Cardiac muscle cell (in vitro differentiated cells and primary cell): ENCODE measurements around the gene SLC25A42. TPM values are rescaled to one million over a fixed set of nuclear protein-coding genes. Genes with fewer than 3 reads are reported as not detected.

ENCODE experiments used
- DNase-seq, 2 donors: peaks; one replicate each; pipeline versions ENCODE4 v3.0.0 to v3.0.0-alpha.2; 2010 to 2017; ENCODE audit warnings: low read depth in 1 of 2, low spot score in 1 of 2
- H3K27ac ChIP-seq: fragments of 200-600 bp; sonication (generic); 2 replicates; pipeline ENCODE4 v1.5.1; 2016
- H3K27me3 ChIP-seq: fragments of 200-600 bp; sonication (generic); 2 replicates; pipeline ENCODE4 v1.6.0; 2016; ENCODE audit warnings: control low read depth
- H3K36me3 ChIP-seq: fragments of 200-600 bp; sonication (generic); 2 replicates; pipeline ENCODE4 v1.5.1; 2016; ENCODE audit warnings: control low read depth
- H3K4me1 ChIP-seq: fragments of 200-600 bp; sonication (generic); 2 replicates; pipeline ENCODE4 v1.8.1; 2017; ENCODE audit warnings: low read depth, mild to moderate bottlenecking, mixed run types
- H3K4me3 ChIP-seq: fragments of 200-600 bp; sonication (generic); 2 replicates; pipeline ENCODE4 v1.5.1; 2016; ENCODE audit warnings: mild to moderate bottlenecking
- H3K9me3 ChIP-seq: fragments of 200-600 bp; sonication (generic); 2 replicates; pipeline ENCODE4 v1.5.1; 2017; ENCODE audit warnings: low read depth, mild to moderate bottlenecking, control low read depth
- CTCF ChIP-seq: IDR thresholded peaks from 2 replicates; pipeline ENCODE4 v1.5.1; 2012; ENCODE audit warnings: low read depth, mild to moderate bottlenecking, low read length
- polyA plus RNA-seq: library from polyadenylated mRNA; unstranded; fragments of >200 nt; fragmentation: Nextera tagmentation; extraction: Ambion mirVana; gene quantifications from 2 replicates; pipeline ENCODE4 v1.2.1, GENCODE V29; 2016
- total RNA-seq: library from RNA; depleted of rRNA; stranded (reverse); fragments of >200 nt; gene quantifications from 2 replicates; pipeline ENCODE4 v1.2.3, GENCODE V29; 2016

The SLC25A42 gene
- total and polyA plus RNA-seq, 2 experiments from 2014 or later = 30.4 to 31.3 TPM

GRCh38 chr19:19160461-19161035 is 96.8 kb downstream of the SLC25A42 start:
- no peak for TF ChIP-seq CTCF
- H3K4me3 ChIP-seq = no peak overlapping the region
- H3K36me3 ChIP-seq = no peaks in the 10 kb centered on the region
- H3K27me3 ChIP-seq = no peaks in the 10 kb centered on the region
- no peaks in the 10 kb centered on the region for H3K4me1 ChIP-seq
- H3K9me3 ChIP-seq = no peaks in the 10 kb centered on the region
- no peak for DNase-seq
- H3K27ac ChIP-seq = no peak overlapping the region

GRCh38 chr19:19162495-19162894 is 98.7 kb downstream of the SLC25A42 start:
- Histone ChIP-seq H3K4me3 (no peak overlapping the region), H3K36me3 (no peaks in the 10 kb centered on the region), H3K27ac (no peak overlapping the region), H3K9me3 (no peaks in the 10 kb centered on the region), H3K27me3 (no peaks in the 10 kb centered on the region), H3K4me1 (no peaks in the 10 kb centered on the region)
- TF ChIP-seq CTCF = no peak
- no peak for DNase-seq

Other genes starting within 250 kb of the SLC25A42 start
- gene UPF1, start 232.0 kb upstream of the SLC25A42 start, total RNA-seq = 77.5 and 121 TPM in 2 replicates
- gene UPF1, start 232.0 kb upstream of the SLC25A42 start, polyA plus RNA-seq = 36.4 and 37.7 TPM in 2 replicates
- gene CERS1, start 167.8 kb upstream of the SLC25A42 start, total RNA-seq = 15.2 and 16.1 TPM in 2 replicates
- 29.3 and 30.9 TPM in 2 replicates for gene CERS1, start 167.8 kb upstream of the SLC25A42 start, polyA plus RNA-seq
- 306 and 478 TPM in 2 replicates for gene COPE, start 144.6 kb upstream of the SLC25A42 start, total RNA-seq
- 417 and 523 TPM in 2 replicates for gene COPE, start 144.6 kb upstream of the SLC25A42 start, polyA plus RNA-seq
- gene DDX49, start 144.3 kb upstream of the SLC25A42 start, total RNA-seq = 57.6 and 65.4 TPM in 2 replicates
- gene DDX49, start 144.3 kb upstream of the SLC25A42 start, polyA plus RNA-seq = 42.8 and 48.5 TPM in 2 replicates
- gene HOMER3, start 122.8 kb upstream of the SLC25A42 start, total RNA-seq = 55.8 and 62.7 TPM in 2 replicates
- 47.0 and 49.0 TPM in 2 replicates for gene HOMER3, start 122.8 kb upstream of the SLC25A42 start, polyA plus RNA-seq
- 90.1 and 126 TPM in 2 replicates for gene SUGP2, start 30.5 kb upstream of the SLC25A42 start, total RNA-seq
- 120 and 145 TPM in 2 replicates for gene SUGP2, start 30.5 kb upstream of the SLC25A42 start, polyA plus RNA-seq
- 34.6 and 42.2 TPM in 2 replicates for gene ARMC6, start 30.4 kb upstream of the SLC25A42 start, total RNA-seq
- gene ARMC6, start 30.4 kb upstream of the SLC25A42 start, polyA plus RNA-seq = 22.7 and 31.0 TPM in 2 replicates
- gene TMEM161A, start 74.5 kb downstream of the SLC25A42 start, total RNA-seq = 83.9 and 136 TPM in 2 replicates
- 121 and 157 TPM in 2 replicates for gene TMEM161A, start 74.5 kb downstream of the SLC25A42 start, polyA plus RNA-seq
- gene MEF2B, start 106.3 kb downstream of the SLC25A42 start, total RNA-seq = 0.18 TPM in 1 of 2 replicates, not detected in the other
- gene MEF2B, start 106.3 kb downstream of the SLC25A42 start, polyA plus RNA-seq = 1.2 and 1.7 TPM in 2 replicates
- 24.7 and 28.7 TPM in 2 replicates for gene BORCS8, start 128.2 kb downstream of the SLC25A42 start, total RNA-seq
- gene BORCS8, start 128.2 kb downstream of the SLC25A42 start, polyA plus RNA-seq = 29.1 and 38.0 TPM in 2 replicates
- 88.8 and 117 TPM in 2 replicates for gene RFXANK, start 128.3 kb downstream of the SLC25A42 start, total RNA-seq
- 130 and 156 TPM in 2 replicates for gene RFXANK, start 128.3 kb downstream of the SLC25A42 start, polyA plus RNA-seq
- gene NR2C2AP, start 139.4 kb downstream of the SLC25A42 start, total RNA-seq = 5.1 and 6.4 TPM in 2 replicates
- 7.8 and 10.0 TPM in 2 replicates for gene NR2C2AP, start 139.4 kb downstream of the SLC25A42 start, polyA plus RNA-seq
- gene NCAN, start 148.0 kb downstream of the SLC25A42 start, total RNA-seq = 0.36 and 0.42 TPM in 2 replicates
- gene NCAN, start 148.0 kb downstream of the SLC25A42 start, polyA plus RNA-seq = 0.45 TPM in 1 of 2 replicates, not detected in the other
- gene TM6SF2, start 209.3 kb downstream of the SLC25A42 start, total RNA-seq = 4.9 and 9.6 TPM in 2 replicates
- 12.1 and 13.5 TPM in 2 replicates for gene TM6SF2, start 209.3 kb downstream of the SLC25A42 start, polyA plus RNA-seq